ENCODE results near the gene DENND2D. TPM values are rescaled to one million over a fixed set of nuclear protein-coding genes. Genes with fewer than 3 reads are reported as not detected.

The DENND2D gene, protein sequence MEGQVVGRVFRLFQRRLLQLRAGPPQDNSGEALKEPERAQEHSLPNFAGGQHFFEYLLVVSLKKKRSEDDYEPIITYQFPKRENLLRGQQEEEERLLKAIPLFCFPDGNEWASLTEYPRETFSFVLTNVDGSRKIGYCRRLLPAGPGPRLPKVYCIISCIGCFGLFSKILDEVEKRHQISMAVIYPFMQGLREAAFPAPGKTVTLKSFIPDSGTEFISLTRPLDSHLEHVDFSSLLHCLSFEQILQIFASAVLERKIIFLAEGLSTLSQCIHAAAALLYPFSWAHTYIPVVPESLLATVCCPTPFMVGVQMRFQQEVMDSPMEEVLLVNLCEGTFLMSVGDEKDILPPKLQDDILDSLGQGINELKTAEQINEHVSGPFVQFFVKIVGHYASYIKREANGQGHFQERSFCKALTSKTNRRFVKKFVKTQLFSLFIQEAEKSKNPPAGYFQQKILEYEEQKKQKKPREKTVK
- total RNA-seq: 100 to 1,000 TPM; 284 TPM
- polyA plus RNA-seq: 100 to 1,000 TPM; 125 to 221 TPM

DNA sequence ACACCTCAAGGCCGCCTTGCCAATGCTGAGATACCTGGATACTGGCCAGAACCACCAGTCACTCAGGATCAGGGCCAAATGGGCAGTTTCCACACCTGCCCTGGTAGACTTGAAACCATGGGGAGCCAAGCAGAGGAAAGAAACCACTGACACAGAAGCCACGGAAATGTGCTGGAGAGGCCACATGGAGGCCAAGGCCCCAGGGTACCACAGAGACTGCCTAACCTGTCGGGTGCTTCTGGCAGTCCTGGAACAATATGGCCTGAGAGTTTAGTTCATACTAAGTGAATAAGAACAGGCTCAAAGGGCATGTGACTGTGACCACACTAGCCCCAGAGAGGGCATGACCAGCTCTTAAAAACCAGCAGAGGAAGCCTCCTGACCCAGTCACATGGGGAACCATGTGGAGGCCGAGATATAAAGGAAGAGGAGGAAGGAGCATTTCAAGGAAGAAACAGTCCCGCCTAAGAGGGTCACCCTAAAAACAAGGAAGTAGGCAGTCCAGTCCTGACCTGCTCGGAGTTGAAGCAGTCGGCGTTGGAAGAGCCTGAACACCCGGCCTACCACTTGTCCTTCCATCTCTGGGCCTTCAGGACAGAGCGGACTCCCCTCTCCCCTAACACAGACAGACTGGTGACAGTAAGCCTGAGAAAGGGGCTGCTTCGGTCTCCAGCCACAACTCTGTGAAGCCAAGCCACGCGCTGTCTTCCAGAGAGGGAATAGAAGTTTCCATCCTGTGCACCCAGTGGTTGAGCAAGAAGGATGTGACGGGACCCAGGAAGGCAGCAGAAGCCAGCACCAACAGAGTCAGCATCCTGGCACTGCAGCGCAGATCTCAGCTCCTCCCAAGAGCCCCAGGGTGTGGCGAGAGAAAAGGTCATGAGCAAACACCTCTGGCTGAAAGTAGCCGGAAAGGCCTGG is at the start of gene DENND2D:
Gene DENND2D (minus strand): TSS at position 766 of the 921 bp plus-strand sequence. CDS start 187 bp downstream, at position 579.
- CTCF ChIA-PET (ENCODE audit: partially characterized antibody): interaction anchor here (1.3 to 19.0 kb wide), 8 partner anchors 12 to 248 kb away, joined by 3 to 623 read pairs (median 10); partner anchors contain the start of gene CHI3L2
- intact Hi-C loops (cut with micrococcal nuclease): loop anchor here (2.0 to 5.0 kb wide), 4 partner anchors 15 to 863 kb away; partner anchors contain the start of genes CEPT1, DRAM2 and RBM15
- Mint-ChIP-seq H3K4me3 (peak within 1 kb of the TSS; percentile 99 to 100 (median 100)), H3K4me1 (peaks cover 47 to 90% (median 58%) of the 10 kb centered on the region in 4 donors), H3K36me3 (peaks cover 48 to 64% of the 10 kb centered on the region in 2 donors), H3K27ac (peak within 1 kb of the TSS; percentile 92 to 98 (median 98)), H3K9me3 (peaks cover 0 to 2% (median 0%) of the 10 kb centered on the region in 8 donors), H3K27me3 (no peaks in the 10 kb centered on the region)
- POLR2A ChIA-PET (ENCODE audit: partially characterized antibody): interaction anchor here (0.7 to 18.1 kb wide), 14 partner anchors 7 to 207 kb away, joined by 3 to 1434 read pairs (median 4); partner anchors contain the start of genes CEPT1, CHI3L2 and DRAM2
- Histone ChIP-seq H3K27ac (ENCODE audit: low read depth, low read length) (peak within 1 kb of the TSS; percentile 84), H3K9me3 (ENCODE audit: control insufficient read depth in 1 of 2, low read length in 2 of 2) (no peaks in the 10 kb centered on the region), H3K27me3 (ENCODE audit: insufficient read depth, low read length) (no peaks in the 10 kb centered on the region), H3K36me3 (ENCODE audit: insufficient read depth, low read length) (peaks cover 35% of the 10 kb centered on the region), H3K4me1 (ENCODE audit: insufficient read depth, low read length) (peaks cover 69% of the 10 kb centered on the region), H3K4me3 (ENCODE audit: low read length in 2 of 2) (peak within 1 kb of the TSS; percentile 87 to 90)
- peak; percentile 39 to 66 (median 51) for DNase-seq

GRCh38 chr1:111249960-111250359 is 49.5 kb upstream of the DENND2D start:
- no peak for DNase-seq
- no peaks in the 10 kb centered on the region for H3K27me3 Mint-ChIP-seq
- Histone ChIP-seq H3K4me3 (ENCODE audit: low read length in 2 of 2) (no peak overlapping the region), H3K4me1 (ENCODE audit: insufficient read depth, low read length) (peaks cover 8% of the 10 kb centered on the region), H3K36me3 (ENCODE audit: insufficient read depth, low read length) (no peaks in the 10 kb centered on the region), H3K27ac (ENCODE audit: low read depth, low read length) (no peak overlapping the region), H3K9me3 (ENCODE audit: control insufficient read depth in 1 of 2, low read length in 2 of 2) (no peaks in the 10 kb centered on the region), H3K27me3 (ENCODE audit: insufficient read depth, low read length) (no peaks in the 10 kb centered on the region)
- no peak overlapping the region for H3K4me3 Mint-ChIP-seq
- peaks cover 6 to 17% (median 11%) of the 10 kb centered on the region in 4 donors for H3K4me1 Mint-ChIP-seq
- intact Hi-C loops (cut with micrococcal nuclease): no loop called here
- CTCF ChIA-PET (ENCODE audit: partially characterized antibody): interaction anchor here (0.6 to 1.7 kb wide), 5 partner anchors 14 to 150 kb away, joined by 3 to 4 read pairs (median 3); partner anchors contain the start of gene CHI3L2
- H3K9me3 Mint-ChIP-seq: no peaks in the 10 kb centered on the region
- H3K27ac Mint-ChIP-seq: no peak overlapping the region
- POLR2A ChIA-PET (ENCODE audit: partially characterized antibody): no interaction called here
- H3K36me3 Mint-ChIP-seq: no peaks in the 10 kb centered on the region

GRCh38 chr1:111247125-111247838 is 46.8 kb upstream of the DENND2D start:
- Histone ChIP-seq H3K4me1 (ENCODE audit: insufficient read depth, low read length) (peaks cover 8% of the 10 kb centered on the region), H3K36me3 (ENCODE audit: insufficient read depth, low read length) (no peaks in the 10 kb centered on the region), H3K4me3 (ENCODE audit: low read length in 2 of 2) (no peak overlapping the region), H3K27me3 (ENCODE audit: insufficient read depth, low read length) (no peaks in the 10 kb centered on the region), H3K9me3 (ENCODE audit: control insufficient read depth in 1 of 2, low read length in 2 of 2) (no peaks in the 10 kb centered on the region), H3K27ac (ENCODE audit: low read depth, low read length) (no peak overlapping the region)
- intact Hi-C loops (cut with micrococcal nuclease): no loop called here
- CTCF ChIA-PET (ENCODE audit: partially characterized antibody): no interaction called here
- POLR2A ChIA-PET (ENCODE audit: partially characterized antibody): no interaction called here
- Mint-ChIP-seq H3K4me1 (peaks cover 6 to 17% (median 10%) of the 10 kb centered on the region in 4 donors), H3K36me3 (peaks cover 0 to 9% of the 10 kb centered on the region in 2 donors), H3K9me3 (no peaks in the 10 kb centered on the region), H3K4me3 (no peak overlapping the region), H3K27me3 (no peaks in the 10 kb centered on the region), H3K27ac (no peak overlapping the region)
- DNase-seq: no peak

- no peak for DNase-seq
- no peaks in the 10 kb centered on the region for H3K27me3 Mint-ChIP-seq
- Histone ChIP-seq H3K9me3 (ENCODE audit: control insufficient read depth in 1 of 2, low read length in 2 of 2) (no peaks in the 10 kb centered on the region), H3K27ac (ENCODE audit: low read depth, low read length) (no peak overlapping the region), H3K36me3 (ENCODE audit: insufficient read depth, low read length) (no peaks in the 10 kb centered on the region), H3K27me3 (ENCODE audit: insufficient read depth, low read length) (no peaks in the 10 kb centered on the region), H3K4me1 (ENCODE audit: insufficient read depth, low read length) (no peaks in the 10 kb centered on the region), H3K4me3 (ENCODE audit: low read length in 2 of 2) (no peak overlapping the region)
- ChIA-PET CTCF (ENCODE audit: partially characterized antibody) (interaction anchor here (1.4 kb wide), 1 partner anchor 20 kb away, joined by 6 read pairs; no protein-coding TSS in a partner anchor), POLR2A (ENCODE audit: partially characterized antibody) (interaction anchor here (0.9 kb wide), 1 partner anchor 182 kb away, joined by 3 read pairs; no protein-coding TSS in a partner anchor)
- peaks cover 9 to 29% of the 10 kb centered on the region in 2 donors for H3K36me3 Mint-ChIP-seq
- intact Hi-C loops (cut with micrococcal nuclease): no loop called here
- H3K4me1 Mint-ChIP-seq: peaks cover 0 to 2% (median under 1%) of the 10 kb centered on the region in 4 donors
- no peaks in the 10 kb centered on the region for H3K9me3 Mint-ChIP-seq
- no peak overlapping the region for H3K4me3 Mint-ChIP-seq
- no peak overlapping the region for H3K27ac Mint-ChIP-seq
These were observed 42.5 kb upstream of the DENND2D start for GRCh38 chr1:111242805-111243523.

DNA sequence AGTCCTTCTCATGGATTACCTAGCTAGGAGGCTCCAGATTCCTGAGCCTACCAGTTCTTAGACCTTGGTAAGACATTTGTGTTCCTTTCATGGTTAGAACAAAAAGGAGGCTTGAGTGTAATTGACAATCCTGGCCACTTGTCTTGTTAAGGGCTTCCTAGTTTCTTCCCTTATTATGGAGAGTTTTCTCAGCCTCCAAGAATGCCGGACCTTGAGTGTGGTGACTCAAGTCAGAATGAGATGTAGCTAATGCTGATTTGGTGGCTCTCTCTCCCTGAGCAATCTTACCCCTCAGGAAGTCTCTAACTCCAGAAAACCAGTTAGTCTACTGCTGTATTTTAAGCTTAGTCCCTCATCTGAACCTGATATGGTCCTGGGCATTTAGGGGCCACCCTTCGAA is 41.4 kb upstream of the DENND2D start:
- ChIA-PET CTCF (ENCODE audit: partially characterized antibody) (interaction anchor here (1.4 kb wide), 1 partner anchor 19 kb away, joined by 6 read pairs; no protein-coding TSS in a partner anchor), POLR2A (ENCODE audit: partially characterized antibody) (interaction anchor here (1.8 kb wide), 1 partner anchor 15 kb away, joined by 4 read pairs; the partner anchor contains the start of gene CHI3L2)
- Mint-ChIP-seq H3K36me3 (peaks cover 9 to 39% of the 10 kb centered on the region in 2 donors), H3K27me3 (no peaks in the 10 kb centered on the region), H3K4me1 (peaks cover 0 to 2% (median under 1%) of the 10 kb centered on the region in 4 donors), H3K27ac (peak overlapping the region in 1 of 7 donors; percentile 19), H3K4me3 (no peak overlapping the region), H3K9me3 (no peaks in the 10 kb centered on the region)
- Histone ChIP-seq H3K36me3 (ENCODE audit: insufficient read depth, low read length) (no peaks in the 10 kb centered on the region), H3K9me3 (ENCODE audit: control insufficient read depth in 1 of 2, low read length in 2 of 2) (no peaks in the 10 kb centered on the region), H3K4me1 (ENCODE audit: insufficient read depth, low read length) (no peaks in the 10 kb centered on the region), H3K27ac (ENCODE audit: low read depth, low read length) (no peak overlapping the region), H3K27me3 (ENCODE audit: insufficient read depth, low read length) (no peaks in the 10 kb centered on the region), H3K4me3 (ENCODE audit: low read length in 2 of 2) (no peak overlapping the region)
- intact Hi-C loops (cut with micrococcal nuclease): no loop called here
- DNase-seq: no peak
